ENCODE data around the gene BSN. TPM values are rescaled to one million over a fixed set of nuclear protein-coding genes. Genes with fewer than 3 reads are reported as not detected.

BSN gene
- polyA plus RNA-seq, 1 donor (not counting 4 experiments of a cell fraction or from before 2014, with no cell fraction given) = under 0.01 TPM

DNA sequence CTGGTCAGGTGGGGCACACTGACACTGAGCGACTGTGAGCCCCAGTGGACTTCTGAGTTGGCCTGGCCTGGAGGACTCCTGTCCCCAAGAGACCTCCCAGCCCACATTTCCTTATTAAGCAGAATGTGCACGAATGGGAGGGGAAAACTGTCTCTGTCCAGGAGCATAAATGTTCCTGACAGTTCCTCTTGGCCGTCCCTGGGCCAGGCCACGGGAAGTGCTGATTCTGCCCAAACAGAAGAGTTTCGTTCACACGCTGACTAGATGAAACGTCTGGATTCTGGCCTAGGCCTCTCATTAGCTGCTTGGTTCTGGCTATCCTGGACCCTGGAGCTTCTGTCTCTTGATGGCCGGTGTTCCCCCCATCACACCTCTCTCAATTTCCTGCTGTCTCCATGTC is 90.4 kb downstream of the BSN start:
- TF ChIP-seq, protein P1, sequence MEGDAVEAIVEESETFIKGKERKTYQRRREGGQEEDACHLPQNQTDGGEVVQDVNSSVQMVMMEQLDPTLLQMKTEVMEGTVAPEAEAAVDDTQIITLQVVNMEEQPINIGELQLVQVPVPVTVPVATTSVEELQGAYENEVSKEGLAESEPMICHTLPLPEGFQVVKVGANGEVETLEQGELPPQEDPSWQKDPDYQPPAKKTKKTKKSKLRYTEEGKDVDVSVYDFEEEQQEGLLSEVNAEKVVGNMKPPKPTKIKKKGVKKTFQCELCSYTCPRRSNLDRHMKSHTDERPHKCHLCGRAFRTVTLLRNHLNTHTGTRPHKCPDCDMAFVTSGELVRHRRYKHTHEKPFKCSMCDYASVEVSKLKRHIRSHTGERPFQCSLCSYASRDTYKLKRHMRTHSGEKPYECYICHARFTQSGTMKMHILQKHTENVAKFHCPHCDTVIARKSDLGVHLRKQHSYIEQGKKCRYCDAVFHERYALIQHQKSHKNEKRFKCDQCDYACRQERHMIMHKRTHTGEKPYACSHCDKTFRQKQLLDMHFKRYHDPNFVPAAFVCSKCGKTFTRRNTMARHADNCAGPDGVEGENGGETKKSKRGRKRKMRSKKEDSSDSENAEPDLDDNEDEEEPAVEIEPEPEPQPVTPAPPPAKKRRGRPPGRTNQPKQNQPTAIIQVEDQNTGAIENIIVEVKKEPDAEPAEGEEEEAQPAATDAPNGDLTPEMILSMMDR (optimal IDR thresholded peaks at IDR 0.05 in 1 of 3, IDR thresholded peaks at IDR 0.05 in 1 of 3, conservative IDR thresholded peaks at IDR 0.05 in 1 of 3; ENCODE audit: extremely low read depth in 1 of 3, insufficient read depth in 2 of 3, low read length in 3 of 3) = no peak
- no peak for TF ChIP-seq EZH2 (IDR thresholded peaks at IDR 0.05; ENCODE audit: low read length)
- peaks cover 2% of the 10 kb centered on the region for H3K4me1 ChIP-seq (ENCODE audit: control insufficient read depth, extremely low read depth, insufficient read depth, low read length)
- H3K9me1 ChIP-seq (ENCODE audit: control insufficient read depth, extremely low read depth, insufficient read depth, low read length) = no peaks in the 10 kb centered on the region
- no peak overlapping the region for H3K9ac ChIP-seq (ENCODE audit: control insufficient read depth, extremely low read depth, insufficient read depth, low read length)
- no peaks in the 10 kb centered on the region for H3K9me3 ChIP-seq (ENCODE audit: control insufficient read depth, low read depth, low read length)
- H3K4me2 ChIP-seq (ENCODE audit: control insufficient read depth, extremely low read depth, insufficient read depth, low read depth, low read length) = no peak overlapping the region
- no peaks in the 10 kb centered on the region for H3K36me3 ChIP-seq (ENCODE audit: control insufficient read depth in 2 of 2, extremely low read depth in 1 of 2, insufficient read depth in 2 of 2, low read length in 2 of 2)
- no peaks in the 10 kb centered on the region for H4K20me1 ChIP-seq (ENCODE audit: control insufficient read depth, extremely low read depth, insufficient read depth, low read length)
- dilution Hi-C loops (cut with MboI; ENCODE audit: extremely low pct_ligation_motif_present, low sequenced_read_pairs) = no loop called here
- H3K79me2 ChIP-seq (ENCODE audit: control insufficient read depth, insufficient read depth, low read length) = no peaks in the 10 kb centered on the region
- DNase-seq (ENCODE audit: low read depth, low spot score) = no peak
- peaks cover 7% of the 10 kb centered on the region for H3K27me3 ChIP-seq (ENCODE audit: control insufficient read depth, extremely low read depth, insufficient read depth, low read length)
- H3K27ac ChIP-seq (ENCODE audit: control insufficient read depth, insufficient read depth, low read length) = no peak overlapping the region
- H3K4me3 ChIP-seq (ENCODE audit: control insufficient read depth in 2 of 3, extremely low read depth in 1 of 3, insufficient read depth in 2 of 3, low read depth in 1 of 3, low read length in 3 of 3) = no peak overlapping the region
- no peak overlapping the region for H2AFZ ChIP-seq (ENCODE audit: control insufficient read depth, low read length)
- no peak for FAIRE-seq

DNA sequence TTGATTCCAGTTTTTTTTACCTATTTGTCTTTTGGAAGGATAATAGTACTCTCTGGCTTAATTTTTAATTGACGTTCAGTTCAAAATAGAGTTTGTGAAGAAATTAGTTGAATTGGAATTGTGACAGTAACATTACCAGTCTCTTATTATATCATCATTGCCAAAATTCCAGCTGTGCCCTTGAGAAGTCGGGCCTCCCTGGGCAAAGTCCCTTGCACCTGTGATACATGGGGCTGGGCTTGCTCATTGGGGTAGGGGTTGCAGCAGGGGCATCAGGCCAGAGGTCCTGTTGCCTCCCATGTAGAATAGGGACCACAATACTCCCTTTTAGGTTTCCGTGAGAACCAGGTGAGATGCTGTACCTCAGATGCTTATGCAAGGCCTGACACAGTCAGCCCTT is 92.0 kb downstream of the BSN start:
- H3K4me2 ChIP-seq (ENCODE audit: control insufficient read depth, extremely low read depth, insufficient read depth, low read depth, low read length) = no peak overlapping the region
- no peaks in the 10 kb centered on the region for H3K9me3 ChIP-seq (ENCODE audit: control insufficient read depth, low read depth, low read length)
- H3K9ac ChIP-seq (ENCODE audit: control insufficient read depth, extremely low read depth, insufficient read depth, low read length) = no peak overlapping the region
- no peak overlapping the region for H2AFZ ChIP-seq (ENCODE audit: control insufficient read depth, low read length)
- no peaks in the 10 kb centered on the region for H4K20me1 ChIP-seq (ENCODE audit: control insufficient read depth, extremely low read depth, insufficient read depth, low read length)
- H3K27me3 ChIP-seq (ENCODE audit: control insufficient read depth, extremely low read depth, insufficient read depth, low read length) = peaks cover 7% of the 10 kb centered on the region
- H3K27ac ChIP-seq (ENCODE audit: control insufficient read depth, insufficient read depth, low read length) = no peak overlapping the region
- peaks cover 3% of the 10 kb centered on the region for H3K4me1 ChIP-seq (ENCODE audit: control insufficient read depth, extremely low read depth, insufficient read depth, low read length)
- TF ChIP-seq, protein P1 (optimal IDR thresholded peaks at IDR 0.05 in 1 of 3, IDR thresholded peaks at IDR 0.05 in 1 of 3, conservative IDR thresholded peaks at IDR 0.05 in 1 of 3; ENCODE audit: extremely low read depth in 1 of 3, insufficient read depth in 2 of 3, low read length in 3 of 3) = no peak
- TF ChIP-seq EZH2 (IDR thresholded peaks at IDR 0.05; ENCODE audit: low read length) = no peak
- DNase-seq (ENCODE audit: low read depth, low spot score) (no peak), FAIRE-seq (no peak)
- H3K9me1 ChIP-seq (ENCODE audit: control insufficient read depth, extremely low read depth, insufficient read depth, low read length) = no peaks in the 10 kb centered on the region
- dilution Hi-C loops (cut with MboI; ENCODE audit: extremely low pct_ligation_motif_present, low sequenced_read_pairs) = no loop called here
- no peaks in the 10 kb centered on the region for H3K79me2 ChIP-seq (ENCODE audit: control insufficient read depth, insufficient read depth, low read length)
- H3K4me3 ChIP-seq (ENCODE audit: control insufficient read depth in 2 of 3, extremely low read depth in 1 of 3, insufficient read depth in 2 of 3, low read depth in 1 of 3, low read length in 3 of 3) = no peak overlapping the region
- no peaks in the 10 kb centered on the region for H3K36me3 ChIP-seq (ENCODE audit: control insufficient read depth in 2 of 2, extremely low read depth in 1 of 2, insufficient read depth in 2 of 2, low read length in 2 of 2)
